ENCODE data around the gene KIF16B.

DNA sequence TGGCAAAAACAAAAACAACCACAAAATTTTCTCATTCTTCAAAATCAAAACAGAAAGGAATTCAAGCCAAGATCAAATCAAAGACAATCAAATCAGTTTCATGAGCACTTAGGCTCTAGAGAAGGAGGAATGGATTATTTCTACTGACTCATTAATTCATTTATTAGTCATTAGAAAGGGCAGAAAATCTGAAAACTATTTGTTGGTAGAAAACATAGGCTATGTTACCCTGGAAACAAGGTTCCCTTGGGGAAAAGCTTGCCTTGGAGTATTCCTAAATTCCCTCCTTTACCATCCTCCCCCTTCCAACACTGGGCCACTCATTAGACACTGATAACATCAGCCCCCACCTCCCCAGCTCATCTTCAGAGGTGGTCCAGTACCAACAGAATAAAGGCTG lies 17.5 kb downstream of the KIF16B start:
- TF ChIP-seq, protein P1, sequence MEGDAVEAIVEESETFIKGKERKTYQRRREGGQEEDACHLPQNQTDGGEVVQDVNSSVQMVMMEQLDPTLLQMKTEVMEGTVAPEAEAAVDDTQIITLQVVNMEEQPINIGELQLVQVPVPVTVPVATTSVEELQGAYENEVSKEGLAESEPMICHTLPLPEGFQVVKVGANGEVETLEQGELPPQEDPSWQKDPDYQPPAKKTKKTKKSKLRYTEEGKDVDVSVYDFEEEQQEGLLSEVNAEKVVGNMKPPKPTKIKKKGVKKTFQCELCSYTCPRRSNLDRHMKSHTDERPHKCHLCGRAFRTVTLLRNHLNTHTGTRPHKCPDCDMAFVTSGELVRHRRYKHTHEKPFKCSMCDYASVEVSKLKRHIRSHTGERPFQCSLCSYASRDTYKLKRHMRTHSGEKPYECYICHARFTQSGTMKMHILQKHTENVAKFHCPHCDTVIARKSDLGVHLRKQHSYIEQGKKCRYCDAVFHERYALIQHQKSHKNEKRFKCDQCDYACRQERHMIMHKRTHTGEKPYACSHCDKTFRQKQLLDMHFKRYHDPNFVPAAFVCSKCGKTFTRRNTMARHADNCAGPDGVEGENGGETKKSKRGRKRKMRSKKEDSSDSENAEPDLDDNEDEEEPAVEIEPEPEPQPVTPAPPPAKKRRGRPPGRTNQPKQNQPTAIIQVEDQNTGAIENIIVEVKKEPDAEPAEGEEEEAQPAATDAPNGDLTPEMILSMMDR (IDR thresholded peaks at IDR 0.05), result no peak
- no peak for TF ChIP-seq POLR2A (IDR thresholded peaks at IDR 0.05)
